GM04503 (cell line): ENCODE data around the gene BNC1.
"Not testable (repeated sequence)": the region's sequence is repeated elsewhere in the genome, so short reads cannot be mapped to it uniquely, and the experiment has no call there.

ENCODE experiments used
- DNase-seq: peaks from one replicate; pipeline ENCODE4 v3.0.0-alpha.2; 2012; ENCODE audit warnings: low read depth

Gene BNC1

GRCh38 chr15:83248151-83249029 lies 36.1 kb downstream of the BNC1 start:
- DNase-seq: peak; percentile 25

DNA sequence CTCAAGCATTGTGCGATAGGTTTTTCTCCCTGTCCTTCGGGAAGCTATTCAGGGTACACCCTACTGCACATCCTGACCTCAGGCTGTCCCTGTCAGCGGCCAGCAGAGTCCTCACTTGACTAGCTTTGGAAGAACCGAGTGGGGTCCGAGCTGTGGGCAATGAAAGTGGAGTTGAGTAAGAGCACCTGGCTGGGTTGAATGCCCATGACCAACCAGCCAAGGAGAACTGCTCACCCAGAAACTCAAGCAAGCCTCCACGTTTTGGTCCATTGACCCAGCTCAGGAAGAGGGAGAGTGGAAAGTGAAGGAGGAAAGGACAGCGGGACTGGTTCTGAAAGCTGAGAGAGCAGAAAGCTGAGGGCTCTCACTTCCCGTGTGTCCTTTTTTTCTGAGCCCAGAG lies 40.8 kb downstream of the BNC1 start:
- DNase-seq: no peak

- DNase-seq: no peak
Observed at GRCh38 chr15:83230242-83230641, 54.2 kb downstream of the BNC1 start.

DNA sequence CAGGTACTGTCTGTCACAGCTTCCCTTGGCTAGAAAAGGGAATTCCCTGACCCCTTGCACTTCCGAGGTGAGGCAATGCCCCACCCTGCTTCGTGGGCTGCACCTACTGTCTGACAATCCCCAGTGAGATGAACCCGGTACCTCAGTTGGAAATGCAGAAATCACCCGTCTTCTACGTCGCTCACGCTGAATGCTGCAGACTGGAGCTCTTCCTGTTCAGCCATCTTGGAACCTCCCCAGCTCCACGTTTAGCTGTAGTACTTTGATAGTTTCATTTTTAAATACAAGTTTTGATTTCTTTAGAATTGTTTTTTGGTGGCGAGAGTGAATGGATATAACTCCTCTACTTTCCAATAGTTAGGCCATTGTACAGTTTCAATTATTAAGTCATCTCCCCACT lies 59.0 kb downstream of the BNC1 start:
- no peak for DNase-seq

GRCh38 chr15:83221781-83222180 lies 62.7 kb downstream of the BNC1 start:
- DNase-seq: not testable (repeated sequence)

DNA sequence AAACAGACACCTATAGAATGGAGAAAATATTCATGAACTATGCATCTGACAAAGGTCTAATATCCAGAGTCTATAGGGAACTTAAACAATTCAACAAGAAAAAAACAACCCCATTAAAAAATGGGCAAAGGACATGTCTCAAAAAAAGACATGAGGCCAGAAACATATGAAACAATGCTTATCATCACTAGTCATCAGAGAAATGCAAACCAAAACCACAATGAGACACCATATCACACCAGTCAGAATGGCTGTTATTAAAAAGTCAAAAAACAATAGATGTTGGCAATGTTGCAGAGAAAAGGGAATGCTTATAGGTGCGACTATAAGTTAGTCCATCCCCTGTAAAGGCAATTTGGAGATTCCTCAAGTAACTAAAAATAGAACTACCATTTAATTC lies 65.4 kb downstream of the BNC1 start:
- DNase-seq: no peak

DNA sequence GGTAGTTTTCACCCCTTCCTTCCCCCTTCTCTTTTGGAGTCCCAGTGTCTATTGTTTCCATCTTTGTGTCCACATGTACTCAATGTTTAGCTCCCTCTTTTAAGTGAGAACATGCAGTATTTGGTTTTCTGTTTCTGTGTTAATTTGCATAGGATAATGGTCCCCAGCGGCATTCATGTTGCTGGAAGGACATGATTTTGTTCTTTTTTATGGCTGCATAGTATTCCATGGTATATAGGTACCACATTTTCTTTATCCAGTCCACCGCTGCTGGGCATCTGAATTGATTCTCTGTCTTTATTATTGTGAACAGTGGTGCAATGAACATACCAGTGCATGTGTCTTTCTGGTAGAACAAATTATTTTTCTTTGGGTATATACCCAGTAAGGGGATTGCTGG lies 69.2 kb downstream of the BNC1 start:
- DNase-seq: no peak

DNA sequence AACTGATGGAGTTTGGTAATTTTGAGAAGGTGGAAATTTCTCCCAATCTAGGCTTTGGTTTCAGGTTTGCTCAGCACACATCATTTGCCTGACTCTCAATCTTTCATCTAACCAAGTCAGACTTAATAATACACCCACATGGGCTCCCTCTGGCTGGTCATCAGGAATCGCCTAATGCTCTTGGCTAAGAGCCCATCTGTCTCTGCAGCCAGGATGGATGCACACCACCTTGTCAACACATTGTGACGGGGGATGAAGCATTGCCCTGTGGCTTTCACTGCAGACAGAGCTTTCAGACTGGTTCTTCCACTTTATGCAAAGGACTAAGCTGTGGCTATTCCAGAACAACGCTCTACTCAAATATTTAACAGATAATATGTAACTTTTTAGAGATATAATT lies 73.8 kb downstream of the BNC1 start:
- DNase-seq: peak; percentile 40

GRCh38 chr15:83209333-83209732 lies 75.1 kb downstream of the BNC1 start:
- no peak for DNase-seq

DNA sequence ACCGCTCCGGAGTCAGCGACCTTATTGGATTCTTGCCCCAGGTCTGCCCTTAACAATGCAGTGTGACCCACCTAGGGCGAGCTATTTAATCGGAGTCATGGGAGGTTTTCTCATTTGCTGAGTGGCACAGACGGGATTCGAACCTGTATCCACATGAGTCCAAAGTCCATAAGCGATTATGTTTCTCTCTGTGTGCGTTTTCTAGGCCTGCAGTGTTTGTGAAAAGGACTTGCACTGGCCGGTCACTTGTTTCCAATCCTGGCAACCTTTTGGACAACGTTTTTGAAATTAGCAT lies 76.2 kb downstream of the BNC1 start:
- DNase-seq: no peak

DNA sequence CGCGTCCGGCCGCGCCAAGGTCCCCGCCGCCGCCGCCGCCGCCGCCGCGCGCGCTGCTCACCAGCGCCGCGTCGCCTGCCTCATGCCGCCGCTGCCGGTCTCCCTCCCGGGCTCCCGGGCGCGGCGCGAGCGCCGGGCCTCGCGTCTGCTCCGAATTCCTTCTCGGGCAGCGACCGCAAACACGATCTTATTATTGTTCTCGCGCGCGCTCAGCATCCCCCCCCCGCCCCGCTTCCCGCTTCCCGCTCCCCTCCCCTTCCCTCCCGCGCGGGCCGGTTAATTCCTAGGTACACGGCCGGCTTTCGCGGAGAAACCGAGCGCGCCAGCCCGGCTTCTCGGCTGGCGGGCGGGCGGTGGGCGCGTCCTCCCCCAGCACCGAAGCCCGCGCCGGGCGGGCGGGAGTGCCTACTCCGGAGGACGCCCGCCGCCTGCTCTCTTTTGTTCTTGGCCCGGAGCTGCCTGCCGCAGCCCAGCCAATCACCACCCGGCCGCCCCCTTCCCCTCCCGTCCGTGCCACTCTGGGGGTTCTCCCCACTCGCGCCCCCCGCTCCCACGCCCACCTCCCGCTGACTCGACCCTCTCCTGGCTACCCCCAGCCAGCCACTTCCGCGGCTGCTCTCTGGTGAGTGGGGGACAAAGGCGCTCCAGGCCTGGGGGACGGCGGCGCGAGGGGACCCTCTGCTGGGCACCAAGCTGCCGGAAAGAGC lies 76.7 kb downstream of the BNC1 start, which contains the start of gene HDGFL3:
HDGFL3 (minus strand) TSS at position 164 of the 707 bp plus-strand sequence. CDS start 409 bp downstream, outside the sequence.
- DNase-seq: no peak

DNA sequence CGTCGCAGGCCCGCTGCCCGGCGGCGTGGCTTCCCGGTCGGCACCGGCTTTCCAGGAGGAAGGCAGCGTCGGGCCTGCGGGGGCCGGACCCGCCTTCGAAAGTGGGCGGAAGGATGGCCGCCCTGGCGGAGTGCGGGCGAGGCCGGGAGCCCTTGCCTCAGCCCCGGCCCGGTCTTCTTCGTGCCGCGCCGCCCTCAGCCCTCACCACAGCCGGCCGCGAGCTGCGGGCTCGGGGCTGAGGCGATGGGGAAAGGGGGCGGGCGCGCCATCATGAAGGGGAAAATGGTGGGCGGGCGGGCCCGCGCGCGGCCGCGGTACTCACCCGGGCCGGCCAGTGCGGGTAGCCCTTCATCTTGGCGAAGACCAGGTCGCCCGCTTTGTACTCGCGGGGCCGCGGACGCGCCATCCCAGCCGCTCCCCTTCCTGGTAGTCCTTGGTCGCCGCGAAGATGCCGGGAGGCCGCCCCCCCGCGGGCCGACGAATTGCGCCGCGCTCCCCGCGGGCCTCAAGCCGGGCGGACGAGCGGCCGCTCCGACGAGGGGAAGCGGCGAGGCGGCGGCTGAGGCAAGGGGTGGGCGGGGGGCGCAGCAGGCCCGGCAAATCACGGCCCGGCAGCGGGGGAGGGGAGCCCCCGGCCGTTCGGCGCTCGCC lies 77.3 kb downstream of the BNC1 start:
- no peak for DNase-seq

DNA sequence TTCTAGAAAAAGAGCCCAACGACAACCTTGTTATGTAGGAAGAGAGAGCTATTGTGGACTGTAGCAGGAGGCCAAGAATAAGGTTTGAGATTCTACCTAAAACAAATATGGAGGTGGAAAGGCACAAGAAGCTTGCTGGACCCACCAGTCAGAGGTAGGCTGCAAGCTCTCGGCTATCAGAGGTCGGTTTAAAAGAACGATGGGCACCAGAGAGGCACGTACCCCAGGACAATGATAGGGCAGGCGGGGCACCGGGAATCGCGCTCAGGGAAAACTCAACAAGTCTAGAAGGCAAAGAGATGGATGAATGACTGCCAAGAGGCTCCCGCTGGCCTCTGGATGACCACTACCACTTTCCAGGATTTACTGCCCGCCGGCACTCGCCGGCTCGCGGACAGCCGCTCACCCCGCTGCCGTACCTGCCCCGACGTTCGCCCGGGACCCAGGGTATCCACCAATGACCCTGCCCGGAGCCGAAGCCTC lies 77.9 kb downstream of the BNC1 start:
- DNase-seq: no peak
